Sciatic nerve (tissue), 2 donors: Measurements from ENCODE around the gene NAA38. TPM values are rescaled to one million over a fixed set of nuclear protein-coding genes. Genes with fewer than 3 reads are reported as not detected.

Experiments used
- ATAC-seq: fragments of 200-7000 bp; cut with Tn5 transposase; one replicate; pipeline ENCODE4 v1.9.1; 2020; ENCODE audit warnings: mild to moderate bottlenecking, moderate library complexity
- DNase-seq: peaks from one replicate; pipeline ENCODE4 v3.0.0-alpha.2; 2020; ENCODE audit warnings: low spot score
- intact Hi-C: fragments of 100-400 bp; cut with DNase I; formaldehyde crosslinking; loops from one replicate; pipeline ENCODE4 v1.14.2; 2022
- total RNA-seq: library from RNA; stranded (reverse); fragmentation: NEBNext Ultra II Directional; extraction: Animal tissue kit (Norgen Biotek cat#: 25700); gene quantifications from one replicate; pipeline ENCODE4 v1.2.1, GENCODE V29; 2021
- donor health status: DM: no; HTN: no; CAD: no.
- donor health status: DM: no; HTN: no; CAD: no.

Gene NAA38, protein sequence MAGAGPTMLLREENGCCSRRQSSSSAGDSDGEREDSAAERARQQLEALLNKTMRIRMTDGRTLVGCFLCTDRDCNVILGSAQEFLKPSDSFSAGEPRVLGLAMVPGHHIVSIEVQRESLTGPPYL
- 53.5 TPM for total RNA-seq

DNA sequence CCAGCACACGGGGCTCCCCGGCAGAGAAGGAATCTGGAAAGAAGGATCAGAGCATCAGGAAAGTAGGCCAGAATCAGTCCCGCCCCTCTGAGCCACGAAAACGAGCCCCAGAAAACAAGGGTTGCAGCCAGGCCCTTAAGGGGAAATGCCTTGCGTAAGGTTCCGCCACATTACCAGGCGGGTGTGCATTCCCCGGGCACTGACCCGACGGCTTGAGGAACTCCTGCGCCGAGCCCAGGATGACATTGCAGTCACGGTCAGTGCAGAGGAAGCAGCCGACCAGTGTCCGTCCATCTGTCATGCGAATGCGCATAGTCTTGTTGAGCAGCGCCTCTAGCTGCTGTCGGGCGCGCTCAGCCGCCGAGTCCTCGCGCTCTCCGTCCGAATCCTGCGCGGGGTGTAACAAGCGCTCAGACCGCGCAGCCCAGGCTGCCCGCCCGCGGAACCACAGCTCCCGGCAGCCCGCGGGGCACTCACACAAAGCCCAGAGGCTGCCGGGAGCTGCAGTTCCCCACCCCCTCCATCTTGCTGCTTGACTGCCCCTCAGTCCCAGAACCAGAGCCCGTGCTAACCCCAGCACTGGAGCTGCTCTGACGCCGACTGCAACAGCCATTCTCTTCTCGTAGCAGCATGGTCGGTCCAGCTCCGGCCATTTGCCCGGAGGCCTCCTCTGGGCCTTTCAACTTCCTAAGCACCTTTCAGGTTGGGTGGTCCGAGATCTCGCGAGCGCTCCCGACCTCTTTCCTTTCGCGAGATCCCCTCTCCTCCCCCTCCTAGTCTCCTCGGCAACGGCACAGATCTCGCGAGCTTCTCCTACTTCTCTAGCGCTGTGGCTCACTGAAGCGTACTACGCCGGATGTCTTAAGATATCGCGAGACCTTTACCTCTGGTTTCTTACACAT, at the start of gene NAA38:
TSS of gene NAA38 (minus strand) at position 749 of the 902 bp plus-strand sequence. CDS start at position 653, 96 bp downstream.
- ATAC-seq, result peak; percentile 94
- intact Hi-C loops, result loop anchor here (10.0 kb wide), 1 partner anchor 842 kb away; the partner anchor contains the start of gene RNASEK
- DNase-seq, result peak; percentile 97

DNA sequence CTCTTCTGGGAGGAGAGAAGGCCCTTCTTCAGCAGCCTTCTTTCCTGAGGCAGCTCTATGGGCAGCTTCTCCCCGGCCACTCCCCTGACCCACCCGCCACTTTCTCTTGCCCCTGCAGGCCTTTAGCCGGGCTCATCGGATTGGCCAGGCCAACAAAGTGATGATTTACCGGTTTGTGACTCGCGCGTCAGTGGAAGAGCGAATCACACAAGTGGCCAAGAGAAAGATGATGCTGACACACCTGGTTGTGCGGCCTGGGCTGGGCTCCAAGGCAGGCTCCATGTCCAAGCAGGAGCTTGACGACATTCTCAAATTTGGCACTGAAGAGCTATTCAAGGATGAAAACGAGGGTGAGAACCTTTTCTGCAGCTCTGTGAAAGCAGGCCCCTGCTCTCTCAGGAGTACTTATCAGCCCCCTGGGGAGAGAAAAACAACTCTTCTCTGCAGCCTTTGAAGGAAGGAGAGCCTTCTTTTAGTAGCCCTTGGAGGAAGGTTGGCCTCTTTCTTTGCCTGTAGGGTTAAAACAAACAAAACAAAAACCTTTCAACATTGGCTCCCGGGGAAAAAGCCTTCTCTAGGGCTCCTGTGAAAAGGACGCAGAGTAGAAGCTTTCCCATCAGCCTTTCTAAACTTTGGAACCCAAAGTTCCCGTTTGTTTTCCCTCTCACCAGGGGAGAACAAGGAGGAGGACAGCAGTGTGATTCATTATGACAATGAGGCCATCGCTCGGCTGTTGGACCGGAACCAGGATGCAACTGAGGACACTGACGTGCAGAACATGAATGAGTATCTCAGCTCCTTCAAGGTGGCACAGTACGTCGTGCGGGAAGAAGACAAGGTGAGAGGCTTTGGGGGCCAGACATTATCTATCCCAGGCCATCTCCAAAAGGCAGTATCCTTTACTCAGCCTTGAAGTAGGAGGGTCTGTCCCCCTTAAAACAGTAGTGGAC, 46.1 kb upstream of the NAA38 start:
- ATAC-seq, result no peak
- intact Hi-C loops, result no loop called here
- no peak for DNase-seq

DNA sequence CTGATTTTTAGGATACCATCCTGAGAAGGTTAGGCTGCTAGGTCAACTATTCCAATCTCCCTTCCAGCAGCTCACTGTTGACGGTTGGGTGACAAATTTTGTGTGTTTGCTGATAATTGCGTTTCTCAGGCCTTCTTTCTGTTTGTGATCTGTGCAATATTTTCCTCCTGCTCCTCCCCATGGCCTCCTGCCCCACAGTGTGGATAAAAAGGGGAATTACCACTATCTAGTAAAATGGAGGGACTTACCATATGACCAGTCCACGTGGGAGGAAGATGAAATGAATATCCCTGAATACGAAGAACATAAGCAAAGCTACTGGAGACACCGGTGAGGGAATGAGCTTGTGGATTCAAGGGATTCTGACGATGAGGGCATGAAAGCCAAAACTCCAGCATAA, 40.4 kb upstream of the NAA38 start:
- DNase-seq, result no peak
- intact Hi-C loops, result no loop called here
- peak; percentile 74 for ATAC-seq

DNA sequence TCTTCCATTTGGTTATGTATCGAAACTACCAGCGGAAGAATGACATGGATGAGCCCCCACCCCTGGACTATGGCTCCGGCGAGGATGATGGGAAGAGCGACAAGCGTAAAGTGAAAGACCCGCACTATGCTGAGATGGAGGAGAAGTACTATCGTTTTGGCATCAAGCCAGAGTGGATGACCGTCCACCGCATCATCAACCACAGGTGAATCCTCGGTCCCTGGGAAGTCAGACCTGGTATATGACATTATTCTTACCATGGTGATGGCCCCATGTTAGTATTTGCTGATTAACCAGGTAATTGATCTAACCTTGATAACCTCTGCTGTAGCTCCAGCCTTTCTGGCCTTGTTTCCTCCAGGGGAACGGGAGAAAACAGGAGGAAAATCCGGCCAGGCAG, 39.7 kb upstream of the NAA38 start:
- intact Hi-C loops, result no loop called here
- DNase-seq (no peak), ATAC-seq (no peak)

DNA sequence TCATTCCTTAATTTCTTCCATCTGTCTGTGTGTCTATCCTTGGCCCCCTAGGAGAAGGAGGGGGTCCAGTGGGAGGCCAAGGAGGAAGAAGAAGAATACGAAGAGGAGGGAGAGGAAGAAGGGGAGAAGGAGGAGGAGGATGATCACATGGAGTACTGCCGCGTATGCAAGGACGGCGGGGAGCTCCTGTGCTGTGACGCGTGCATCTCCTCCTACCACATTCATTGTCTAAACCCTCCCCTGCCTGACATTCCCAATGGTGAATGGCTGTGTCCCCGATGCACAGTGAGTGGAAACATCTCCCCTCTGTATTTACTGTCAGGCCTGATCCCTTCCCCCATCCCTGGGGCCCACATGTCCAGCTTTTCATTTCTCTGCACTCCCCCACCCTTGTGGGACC, 37.5 kb upstream of the NAA38 start:
- no peak for ATAC-seq
- DNase-seq, result no peak
- intact Hi-C loops, result no loop called here

DNA sequence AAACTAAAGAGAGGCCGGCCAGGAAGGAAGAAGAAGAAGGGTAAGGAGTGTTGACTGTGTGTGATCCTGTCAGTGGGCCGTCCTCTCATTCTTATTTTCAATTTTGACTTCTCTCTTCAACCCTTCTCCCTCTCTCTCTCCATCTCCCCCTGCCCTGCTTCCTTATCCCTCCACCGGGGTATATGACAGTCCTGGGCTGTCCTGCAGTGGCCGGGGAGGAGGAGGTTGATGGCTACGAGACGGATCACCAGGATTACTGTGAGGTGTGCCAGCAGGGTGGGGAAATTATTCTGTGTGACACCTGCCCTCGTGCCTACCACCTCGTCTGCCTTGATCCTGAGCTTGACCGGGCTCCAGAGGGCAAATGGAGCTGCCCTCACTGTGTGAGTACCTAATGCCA, 36.9 kb upstream of the NAA38 start:
- DNase-seq (no peak), ATAC-seq (no peak)
- intact Hi-C loops, result no loop called here

DNA sequence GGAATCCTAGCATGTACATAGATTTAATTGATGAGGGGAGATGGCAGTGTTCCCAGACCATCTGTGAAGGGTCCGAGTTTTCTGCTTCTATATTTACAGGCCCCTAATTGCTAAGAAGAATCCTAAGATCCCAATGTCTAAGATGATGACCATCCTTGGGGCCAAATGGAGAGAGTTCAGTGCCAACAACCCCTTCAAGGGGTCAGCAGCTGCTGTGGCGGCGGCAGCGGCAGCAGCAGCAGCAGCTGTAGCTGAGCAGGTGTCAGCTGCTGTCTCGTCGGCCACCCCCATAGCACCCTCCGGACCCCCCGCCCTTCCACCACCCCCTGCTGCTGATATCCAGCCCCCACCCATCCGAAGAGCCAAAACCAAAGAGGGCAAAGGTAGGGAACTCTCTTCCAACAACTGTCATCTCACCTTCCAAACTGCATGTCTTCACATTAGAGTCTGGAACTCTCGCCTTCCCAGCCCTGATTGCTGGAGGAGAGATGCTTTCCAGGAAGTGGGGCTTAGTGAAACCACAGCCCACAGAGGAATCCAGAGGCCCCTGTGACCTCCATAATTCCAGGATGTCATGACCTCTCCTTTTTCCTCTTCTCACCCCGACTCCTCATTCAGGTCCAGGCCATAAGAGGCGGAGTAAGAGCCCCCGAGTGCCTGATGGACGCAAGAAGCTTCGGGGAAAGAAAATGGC, 36.0 kb upstream of the NAA38 start:
- DNase-seq (no peak), ATAC-seq (no peak)
- intact Hi-C loops, result no loop called here

DNA sequence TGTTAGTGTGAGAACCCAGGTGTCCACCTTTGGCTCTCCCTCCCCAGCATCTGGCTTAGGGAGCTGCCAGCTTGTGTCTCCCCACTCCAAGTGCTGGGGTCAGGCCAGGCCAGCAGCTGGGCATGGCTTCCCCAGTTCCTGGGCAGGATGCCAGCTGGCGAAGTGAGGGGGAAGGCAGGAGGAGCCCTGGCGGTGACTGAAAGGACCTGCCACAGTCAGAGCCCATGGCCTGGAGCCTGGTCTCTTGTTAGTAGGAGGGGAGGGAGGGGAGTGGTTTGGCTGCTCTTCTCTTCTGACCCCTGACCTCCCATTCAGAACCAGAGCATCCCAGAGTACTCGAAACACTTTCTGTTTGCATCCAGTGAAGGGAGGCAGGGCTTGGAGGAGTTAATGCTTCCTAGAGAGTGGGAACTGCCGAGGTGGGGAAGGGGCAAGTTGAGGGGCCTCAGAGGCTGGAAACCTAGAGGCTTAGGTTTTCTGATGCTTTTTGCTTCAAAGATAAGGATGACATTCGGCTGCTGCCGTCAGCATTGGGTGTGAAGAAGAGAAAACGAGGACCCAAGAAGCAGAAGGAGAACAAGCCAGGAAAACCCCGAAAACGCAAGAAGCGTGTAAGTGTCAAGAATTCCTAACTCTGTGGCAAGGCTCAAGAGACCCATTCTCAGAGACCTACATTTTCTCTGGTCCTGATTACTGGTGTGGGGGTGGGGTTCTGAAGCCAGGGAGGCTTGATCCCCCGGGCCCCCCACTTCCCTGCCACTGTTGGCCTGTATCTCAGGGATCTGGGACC, 32.0 kb upstream of the NAA38 start:
- peak; percentile 74 for ATAC-seq
- intact Hi-C loops, result no loop called here
- peak; percentile 97 for DNase-seq

DNA sequence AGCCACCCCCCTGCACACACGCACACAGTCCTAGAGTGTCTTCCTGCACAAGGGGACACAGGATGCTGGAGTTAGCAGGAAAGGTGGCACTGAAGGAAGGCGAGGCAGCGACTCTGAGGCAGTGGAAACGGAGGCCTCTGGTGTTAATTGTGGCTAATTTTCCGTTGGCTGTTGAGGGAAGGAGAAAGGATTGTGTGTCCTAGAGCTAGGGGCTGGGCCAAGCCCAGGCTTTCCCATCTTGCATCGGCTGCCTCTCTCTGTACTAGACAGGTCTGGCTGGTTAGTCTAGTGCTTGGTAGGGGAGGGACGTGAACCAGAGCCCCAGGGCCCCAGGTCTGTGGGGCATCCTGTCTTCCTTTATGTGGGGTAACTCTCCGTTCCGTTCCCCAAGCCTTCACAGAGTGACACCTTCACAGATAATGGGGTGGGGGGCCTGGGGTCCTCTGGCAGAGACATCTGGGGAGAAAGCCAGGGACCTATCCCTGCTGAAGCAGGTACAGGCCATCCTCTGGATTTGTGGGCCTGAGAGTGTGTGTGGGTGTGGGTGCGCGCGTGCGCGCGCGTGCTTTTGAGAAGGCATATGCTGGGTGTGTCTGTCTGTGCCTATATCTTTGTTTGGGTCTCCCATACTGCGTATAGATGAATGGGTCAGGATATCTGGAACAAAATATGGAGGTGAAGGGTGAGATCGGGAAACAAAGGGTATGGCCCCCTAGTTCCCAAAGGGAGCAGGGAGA, 31.0 kb upstream of the NAA38 start, which contains the start of gene CHD3:
TSS of gene CHD3 (plus strand) at position 606 of the 737 bp plus-strand sequence. CDS start 212 bp downstream, outside the sequence.
- DNase-seq, result no peak
- intact Hi-C loops, result no loop called here
- ATAC-seq, result peak; percentile 33

DNA sequence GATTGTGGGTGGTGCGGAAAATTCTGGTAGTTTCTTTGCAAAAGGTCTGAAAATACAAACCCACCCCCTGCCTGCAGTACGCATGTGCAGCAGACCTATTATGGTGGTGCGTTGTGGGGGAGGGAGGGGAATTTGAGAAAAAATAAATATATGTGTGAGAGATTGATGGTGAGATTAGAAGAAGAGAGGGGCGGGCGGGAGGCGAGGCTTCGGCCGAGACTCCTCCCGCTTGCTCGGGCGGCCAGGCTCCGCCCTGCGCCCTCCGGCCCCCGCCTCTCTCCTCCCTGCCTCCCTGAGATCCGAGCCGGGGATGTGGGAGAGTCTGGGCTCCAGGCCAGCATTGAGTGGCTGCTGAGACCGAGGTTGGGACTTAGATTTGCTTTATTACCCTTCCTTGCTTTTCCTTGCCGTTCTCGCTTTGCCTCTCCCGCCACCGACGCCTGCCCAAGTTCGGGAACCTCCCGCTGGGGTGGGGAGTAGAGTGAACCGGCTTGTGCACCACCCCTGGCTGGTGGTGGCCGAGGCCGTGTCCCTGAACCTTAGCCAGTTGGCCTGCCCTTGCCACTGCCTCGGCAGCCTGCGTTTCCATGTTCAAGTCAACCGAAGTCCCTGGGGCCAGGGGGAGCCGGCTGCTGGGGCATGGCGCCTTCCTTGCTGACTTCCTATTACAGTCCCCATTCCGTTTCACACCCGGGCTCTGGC, 30.3 kb upstream of the NAA38 start:
- intact Hi-C loops, result no loop called here
- ATAC-seq, result peak; percentile 92
- peak; percentile 96 for DNase-seq

DNA sequence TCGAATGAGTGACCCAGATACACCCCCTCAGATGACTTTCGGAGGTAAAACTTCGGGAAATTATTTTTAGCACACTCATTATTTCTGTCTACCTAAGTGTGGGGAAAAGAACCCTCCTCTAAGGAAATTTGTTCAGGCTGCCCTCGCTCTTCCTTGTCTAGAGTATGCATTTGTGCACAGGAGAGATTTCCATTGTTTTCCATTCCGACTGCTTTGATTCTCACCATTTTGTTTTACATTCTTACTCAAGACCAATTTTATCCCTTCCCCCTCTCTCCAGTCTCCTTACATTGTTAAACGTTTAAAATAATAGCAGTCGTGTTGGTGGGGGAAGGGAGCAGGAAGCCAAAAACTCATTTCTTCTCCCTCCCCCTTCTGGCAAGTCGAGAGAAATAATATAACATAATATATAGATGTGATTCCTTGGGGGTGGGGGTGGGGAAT, 29.7 kb upstream of the NAA38 start:
- DNase-seq, result no peak
- intact Hi-C loops, result no loop called here
- ATAC-seq, result no peak

DNA sequence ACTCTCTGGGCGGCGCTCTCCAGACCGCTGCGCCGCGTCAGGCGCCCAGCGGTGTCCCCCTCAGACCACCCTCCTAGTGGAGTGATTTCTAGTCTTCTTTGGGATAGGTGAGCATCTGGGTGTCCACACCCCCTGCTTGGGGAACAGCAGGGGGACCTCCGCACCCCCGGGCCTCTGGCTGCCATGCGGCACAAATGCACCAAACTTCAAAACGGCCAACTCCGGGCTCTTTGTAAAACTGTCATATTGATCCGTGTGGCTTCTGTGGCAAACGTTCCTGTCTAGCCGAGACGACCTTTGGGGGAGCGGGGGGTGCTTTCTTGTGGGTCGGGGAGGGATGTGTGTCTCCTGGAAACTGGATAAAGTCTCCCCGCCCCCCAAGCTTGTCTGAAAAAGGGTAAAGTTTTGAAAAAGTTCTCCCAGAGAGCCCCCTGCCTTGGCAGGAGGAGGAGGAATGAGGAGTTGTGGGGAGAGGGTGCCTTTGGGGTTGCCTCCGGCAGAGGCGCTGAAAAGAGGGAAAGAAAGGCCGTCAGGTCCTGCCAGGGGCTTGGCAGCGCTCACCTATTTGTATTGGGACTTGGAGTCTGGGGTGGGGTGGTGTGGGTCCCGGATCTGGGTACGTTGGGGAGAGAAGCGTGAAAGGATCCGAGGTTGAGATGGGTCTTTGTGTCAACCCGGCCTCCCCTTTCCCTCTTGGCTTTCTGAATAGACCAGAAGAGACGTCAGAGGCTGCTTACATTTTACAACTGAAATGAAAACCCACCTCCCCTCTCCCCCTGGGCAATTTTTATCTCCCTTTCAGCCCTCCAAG, 29.1 kb upstream of the NAA38 start:
- ATAC-seq (no peak), DNase-seq (peak; percentile 75)
- intact Hi-C loops, result no loop called here

DNA sequence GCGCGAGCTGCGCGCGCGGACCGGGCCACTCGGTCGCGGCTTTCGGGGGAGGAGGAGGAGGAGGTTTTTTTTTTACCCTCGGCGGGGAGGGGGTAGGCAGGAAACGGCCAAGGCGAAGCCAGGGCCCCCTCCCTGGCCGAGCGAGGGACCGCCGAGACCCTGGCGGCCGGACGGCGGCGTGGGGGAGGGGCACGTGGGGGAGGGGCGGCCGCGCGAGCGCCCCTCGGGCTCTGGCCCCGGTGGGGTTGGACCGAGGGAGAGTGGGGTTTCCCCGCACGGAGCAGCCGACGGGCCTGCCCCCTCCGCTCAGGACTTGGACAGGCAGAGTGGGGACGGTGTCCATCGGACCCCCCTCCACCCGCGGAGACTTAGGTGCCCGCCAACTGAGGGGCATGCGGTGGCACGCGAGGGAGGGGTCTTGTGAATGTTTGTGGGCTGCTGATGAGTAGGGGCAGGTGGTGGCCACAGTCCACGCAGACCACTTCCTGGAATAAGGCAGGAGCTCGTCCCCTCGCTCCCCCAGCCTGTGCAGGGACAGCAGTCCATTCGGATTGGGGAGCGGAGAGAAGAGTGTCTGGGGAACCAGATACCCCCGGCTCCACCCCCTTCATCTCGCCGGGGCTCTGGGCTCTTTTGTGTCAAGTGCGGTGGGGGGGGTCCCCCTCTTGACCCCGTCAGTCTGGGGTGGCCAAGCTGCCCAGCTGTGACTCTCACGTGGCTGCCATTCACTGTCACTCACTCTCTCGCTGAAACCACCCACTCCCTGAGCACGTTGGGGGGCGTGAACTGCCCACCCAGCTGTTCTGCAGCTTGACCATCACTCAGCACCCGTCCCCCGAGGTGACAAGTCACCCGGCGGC, 28.2 kb upstream of the NAA38 start:
- intact Hi-C loops, result no loop called here
- DNase-seq (peak; percentile 76), ATAC-seq (peak; percentile 4)

DNA sequence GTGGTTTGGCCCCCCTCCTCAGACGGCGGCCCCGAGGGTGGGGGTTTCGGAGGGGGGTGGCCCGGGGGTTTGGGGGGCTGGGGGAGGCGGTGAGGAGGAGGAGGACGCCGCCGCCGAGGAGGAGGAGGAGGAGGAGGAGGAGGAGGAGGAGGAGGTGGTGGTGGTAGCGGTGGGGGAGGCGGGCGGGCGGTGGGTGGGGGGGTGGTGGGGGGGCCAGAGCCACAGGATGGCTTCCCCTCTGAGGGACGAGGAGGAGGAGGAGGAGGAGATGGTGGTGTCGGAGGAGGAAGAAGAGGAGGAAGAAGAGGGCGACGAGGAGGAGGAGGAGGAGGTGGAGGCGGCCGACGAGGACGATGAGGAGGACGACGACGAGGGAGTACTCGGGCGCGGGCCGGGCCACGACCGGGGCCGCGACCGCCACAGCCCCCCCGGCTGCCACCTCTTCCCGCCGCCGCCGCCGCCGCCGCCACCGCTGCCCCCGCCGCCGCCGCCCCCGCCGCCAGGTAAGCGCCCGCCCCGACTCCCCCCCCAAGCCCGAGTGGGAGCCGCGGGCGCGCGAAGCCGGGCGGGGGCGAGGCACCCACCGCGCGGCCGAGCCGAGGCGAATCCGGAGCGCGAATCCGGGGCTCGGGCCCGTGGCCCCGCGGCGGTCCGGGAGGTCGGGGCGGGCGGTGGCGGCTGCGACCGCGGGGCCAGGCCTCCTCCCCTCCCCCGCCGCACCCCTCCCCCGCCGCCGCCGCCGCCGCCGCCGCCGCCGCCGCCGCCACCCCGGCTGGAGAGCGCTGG, 27.4 kb upstream of the NAA38 start:
- no peak for DNase-seq
- ATAC-seq, result no peak
- intact Hi-C loops, result no loop called here
